HG03457 (cell line): ENCODE data around the gene PRDM8.

ENCODE experiments used
- ATAC-seq: cut with Tn5 transposase; IDR thresholded peaks from one replicate; pipeline ENCODE4 v1.9.1; 2021; ENCODE audit warnings: moderate number of reproducible peaks; ENCODE audit not compliant: unreplicated experiment

The PRDM8 gene

GRCh38 chr4:80183250-80184052, 13.9 kb upstream of the PRDM8 start:
- ATAC-seq, result peak; percentile 14

- peak; percentile 91 for ATAC-seq
Observed at GRCh38 chr4:80184053-80184824, 13.1 kb upstream of the PRDM8 start.

- ATAC-seq, result no peak
Observed at GRCh38 chr4:80184825-80185756, 12.2 kb upstream of the PRDM8 start.

- no peak for ATAC-seq
Observed at GRCh38 chr4:80185787-80186548, 11.3 kb upstream of the PRDM8 start.

GRCh38 chr4:80186676-80187075, 10.6 kb upstream of the PRDM8 start:
- ATAC-seq, result no peak

- no peak for ATAC-seq
Observed at GRCh38 chr4:80187677-80188076, 9.6 kb upstream of the PRDM8 start.

- ATAC-seq, result no peak
Observed at GRCh38 chr4:80188457-80188800, 8.9 kb upstream of the PRDM8 start.

- no peak for ATAC-seq
Observed at GRCh38 chr4:80188801-80189458, 8.4 kb upstream of the PRDM8 start.

GRCh38 chr4:80189581-80189955, 7.7 kb upstream of the PRDM8 start:
- ATAC-seq, result no peak

GRCh38 chr4:80189956-80190677, 7.2 kb upstream of the PRDM8 start:
- ATAC-seq, result no peak

- ATAC-seq, result no peak
Observed at GRCh38 chr4:80192252-80192866, 4.9 kb upstream of the PRDM8 start.

GRCh38 chr4:80192937-80193336, 4.4 kb upstream of the PRDM8 start:
- ATAC-seq, result no peak

GRCh38 chr4:80195441-80196140, 1.7 kb upstream of the PRDM8 start:
- no peak for ATAC-seq

- ATAC-seq, result no peak
Observed at GRCh38 chr4:80196259-80196921, 913 bp upstream of the PRDM8 start.

- ATAC-seq, result no peak
Observed at GRCh38 chr4:80197601-80198440, 518 bp downstream of the PRDM8 start.

- ATAC-seq, result no peak
Observed at GRCh38 chr4:80198441-80198837, 1.1 kb downstream of the PRDM8 start.

- no peak for ATAC-seq
Observed at GRCh38 chr4:80199004-80199560, 1.8 kb downstream of the PRDM8 start.
